Smooth muscle cell (in vitro differentiated cells): ENCODE measurements around the gene COX6B2. TPM values are rescaled to one million over a fixed set of nuclear protein-coding genes. Genes with fewer than 3 reads are reported as not detected.

ENCODE experiments used
- DNase-seq: peaks from one replicate; lab custom pipeline; 2025; ENCODE audit not compliant: unreplicated experiment; lab: John Stamatoyannopoulos, UW
- H2AFZ ChIP-seq: fragments of 200-600 bp; sonication (generic); 2 replicates; pipeline ENCODE4 v1.6.0; 2016; ENCODE audit warnings: antibody characterized with exemption, low read depth, mild to moderate bottlenecking
- H3F3A ChIP-seq: fragments of 200-600 bp; sonication (generic); 2 replicates; pipeline ENCODE4 v1.6.0; 2017; ENCODE audit warnings: antibody characterized with exemption, low read depth
- H3K27ac ChIP-seq: fragments of 200-600 bp; sonication (generic); 2 replicates; pipeline ENCODE4 v1.5.1; 2016; ENCODE audit warnings: low read depth, mild to moderate bottlenecking
- H3K27me3 ChIP-seq: fragments of 200-600 bp; sonication (generic); 2 replicates; pipeline ENCODE4 v1.6.1; 2016; ENCODE audit warnings: low read depth, mild to moderate bottlenecking
- H3K36me3 ChIP-seq: fragments of 200-600 bp; sonication (generic); 2 replicates; pipeline ENCODE4 v1.5.1; 2016; ENCODE audit warnings: low read depth
- H3K4me1 ChIP-seq: fragments of 200-600 bp; sonication (generic); 2 replicates; pipeline ENCODE4 v1.5.1; 2016; ENCODE audit warnings: low read depth
- H3K4me2 ChIP-seq: fragments of 200-600 bp; sonication (generic); 2 replicates; pipeline ENCODE4 v1.6.0; 2016; ENCODE audit warnings: mild to moderate bottlenecking
- H3K4me3 ChIP-seq: fragments of 200-600 bp; sonication (generic); 2 replicates; pipeline ENCODE4 v1.5.1; 2016; ENCODE audit warnings: mild to moderate bottlenecking
- H3K79me2 ChIP-seq: fragments of 200-600 bp; sonication (generic); 2 replicates; pipeline ENCODE4 v1.6.0; 2016; ENCODE audit warnings: low read depth, mild to moderate bottlenecking
- H3K9ac ChIP-seq: fragments of 200-600 bp; sonication (generic); 2 replicates; pipeline ENCODE4 v1.6.0; 2016; ENCODE audit warnings: low read depth
- H3K9me3 ChIP-seq: fragments of 200-600 bp; sonication (generic); replicated peaks from 2 replicates; pipeline ENCODE4 v1.5.1; 2016; ENCODE audit warnings: low read depth
- H4K20me1 ChIP-seq: fragments of 200-600 bp; sonication (generic); 2 replicates; pipeline ENCODE4 v1.6.0; 2016; ENCODE audit warnings: low read depth
- CTCF ChIP-seq: fragments of 200-600 bp; sonication (generic); IDR thresholded peaks from 2 replicates; pipeline ENCODE4 v1.5.1; 2017; ENCODE audit warnings: borderline replicate concordance, mild to moderate bottlenecking, antibody characterized with exemption; ENCODE audit not compliant: insufficient read depth, poor library complexity, severe bottlenecking
- WGBS: methylation state at CpG from one replicate; pipeline ENCODE4 v1.1.7; 2016; ENCODE audit warnings: low lambda C conversion rate; 5-methylcytosine and 5-hydroxymethylcytosine counted together
- polyA plus RNA-seq: library from polyadenylated mRNA; unstranded; fragments of >200 nt; fragmentation: Nextera tagmentation; extraction: Ambion mirVana; gene quantifications from 2 replicates; pipeline ENCODE4 v1.2.1, GENCODE V29; 2016
- total RNA-seq: library from RNA; depleted of rRNA; stranded (reverse); fragments of >200 nt; gene quantifications from 2 replicates; pipeline ENCODE4 v1.2.3, GENCODE V29; 2014

Gene COX6B2
- total and polyA plus RNA-seq, 2 experiments from 2014 or later, result 0.18 to 1.7 TPM

GRCh38 chr19:55301459-55302317 lies 52.8 kb downstream of the COX6B2 start:
- Histone ChIP-seq H3K36me3 (no peaks in the 10 kb centered on the region), H3K27ac (no peak overlapping the region), H4K20me1 (no peaks in the 10 kb centered on the region), H3K9me3 (no peaks in the 10 kb centered on the region), H2AFZ (peak overlapping the region; percentile 39), H3K79me2 (no peaks in the 10 kb centered on the region), H3K4me2 (peak overlapping the region; percentile 86), H3F3A (no peaks in the 10 kb centered on the region), H3K9ac (no peak overlapping the region), H3K27me3 (no peaks in the 10 kb centered on the region), H3K4me3 (peak overlapping the region; percentile 39), H3K4me1 (peaks cover 9% of the 10 kb centered on the region)
- 27% methylated on average over 40 of the region's 42 CpGs for WGBS
- peak; percentile 82 for DNase-seq
- peak; percentile 93 for TF ChIP-seq CTCF

- Histone ChIP-seq H3K79me2 (no peaks in the 10 kb centered on the region), H3K4me1 (peaks cover 9% of the 10 kb centered on the region), H3K9ac (no peak overlapping the region), H3K27me3 (no peaks in the 10 kb centered on the region), H3F3A (no peaks in the 10 kb centered on the region), H3K9me3 (no peaks in the 10 kb centered on the region), H3K4me2 (no peak overlapping the region), H3K27ac (no peak overlapping the region), H2AFZ (no peak overlapping the region), H3K4me3 (no peak overlapping the region), H4K20me1 (no peaks in the 10 kb centered on the region), H3K36me3 (no peaks in the 10 kb centered on the region)
- no peak for TF ChIP-seq CTCF
- WGBS, result 88% methylated on average over 15 of the region's 15 CpGs
- no peak for DNase-seq
These were observed 53.5 kb downstream of the COX6B2 start for GRCh38 chr19:55300886-55301458.

- H3K27ac ChIP-seq, result no peak overlapping the region
- no peaks in the 10 kb centered on the region for H3K9me3 ChIP-seq
- TF ChIP-seq CTCF, result no peak
- DNase-seq, result no peak
- no peak overlapping the region for H3K4me2 ChIP-seq
- no peaks in the 10 kb centered on the region for H3K36me3 ChIP-seq
- no peak overlapping the region for H3K4me3 ChIP-seq
- no peaks in the 10 kb centered on the region for H3K27me3 ChIP-seq
- no peaks in the 10 kb centered on the region for H4K20me1 ChIP-seq
- no peaks in the 10 kb centered on the region for H3K79me2 ChIP-seq
- H3K4me1 ChIP-seq, result peaks cover 9% of the 10 kb centered on the region
- WGBS, result 96% methylated on average over 10 of the region's 10 CpGs
- no peak overlapping the region for H3K9ac ChIP-seq
- no peak overlapping the region for H2AFZ ChIP-seq
- H3F3A ChIP-seq, result no peaks in the 10 kb centered on the region
These were observed 54.5 kb downstream of the COX6B2 start for GRCh38 chr19:55299991-55300390.

Other genes with a start within 250 kb of the COX6B2 start
- 16.8 and 30.5 TPM in 2 replicates for gene PPP1R12C, start 237.1 kb downstream of the COX6B2 start, total RNA-seq
- gene PPP1R12C, start 237.1 kb downstream of the COX6B2 start, polyA plus RNA-seq, result 26.1 and 32.1 TPM in 2 replicates
- gene TNNT1, start 205.5 kb downstream of the COX6B2 start, total RNA-seq, result 24.9 and 27.1 TPM in 2 replicates
- 24.5 and 54.0 TPM in 2 replicates for gene TNNT1, start 205.5 kb downstream of the COX6B2 start, polyA plus RNA-seq
- not detected in 2 replicates for gene TNNI3, start 197.0 kb downstream of the COX6B2 start, total RNA-seq
- 1.8 and 3.0 TPM in 2 replicates for gene TNNI3, start 197.0 kb downstream of the COX6B2 start, polyA plus RNA-seq
- gene DNAAF3, start 188.1 kb downstream of the COX6B2 start, total RNA-seq, result 0.76 and 1.3 TPM in 2 replicates
- 0.97 and 1.4 TPM in 2 replicates for gene DNAAF3, start 188.1 kb downstream of the COX6B2 start, polyA plus RNA-seq
- gene SYT5, start 174.4 kb downstream of the COX6B2 start, total RNA-seq, result not detected in 2 replicates
- gene SYT5, start 174.4 kb downstream of the COX6B2 start, polyA plus RNA-seq, result 0.17 TPM in 1 of 2 replicates, not detected in the other
- 0.18 and 0.31 TPM in 2 replicates for gene PTPRH, start 145.2 kb downstream of the COX6B2 start, total RNA-seq
- 0.46 TPM in 1 of 2 replicates, not detected in the other for gene PTPRH, start 145.2 kb downstream of the COX6B2 start, polyA plus RNA-seq
- 1.7 and 2.1 TPM in 2 replicates for gene TMEM86B, start 126.0 kb downstream of the COX6B2 start, total RNA-seq
- gene TMEM86B, start 126.0 kb downstream of the COX6B2 start, polyA plus RNA-seq, result 2.6 and 3.3 TPM in 2 replicates
- 26.7 and 31.1 TPM in 2 replicates for gene PPP6R1, start 95.7 kb downstream of the COX6B2 start, total RNA-seq
- 58.0 and 59.9 TPM in 2 replicates for gene PPP6R1, start 95.7 kb downstream of the COX6B2 start, polyA plus RNA-seq
- gene HSPBP1, start 74.6 kb downstream of the COX6B2 start, total RNA-seq, result 21.5 and 22.1 TPM in 2 replicates
- gene HSPBP1, start 74.6 kb downstream of the COX6B2 start, polyA plus RNA-seq, result 66.5 and 80.0 TPM in 2 replicates
- gene BRSK1, start 70.7 kb downstream of the COX6B2 start, total RNA-seq, result 5.0 and 10.4 TPM in 2 replicates
- 3.0 and 3.3 TPM in 2 replicates for gene BRSK1, start 70.7 kb downstream of the COX6B2 start, polyA plus RNA-seq
- gene TMEM150B, start 29.4 kb downstream of the COX6B2 start, total RNA-seq, result not detected in 2 replicates
- 0.22 TPM in 1 of 2 replicates, not detected in the other for gene TMEM150B, start 29.4 kb downstream of the COX6B2 start, polyA plus RNA-seq
- 12.2 and 26.1 TPM in 2 replicates for gene KMT5C, start 14.8 kb downstream of the COX6B2 start, total RNA-seq
- 23.2 and 27.2 TPM in 2 replicates for gene KMT5C, start 14.8 kb downstream of the COX6B2 start, polyA plus RNA-seq
- 0.58 TPM in 1 of 2 replicates, not detected in the other for gene GARIN5B, start 8.5 kb upstream of the COX6B2 start, total RNA-seq
- gene GARIN5B, start 8.5 kb upstream of the COX6B2 start, polyA plus RNA-seq, result 0.07 and 0.35 TPM in 2 replicates
- gene IL11, start 15.7 kb upstream of the COX6B2 start, total RNA-seq, result 36.5 and 40.1 TPM in 2 replicates
- 66.4 and 68.1 TPM in 2 replicates for gene IL11, start 15.7 kb upstream of the COX6B2 start, polyA plus RNA-seq
- not detected in 2 replicates for gene TMEM190, start 22.1 kb upstream of the COX6B2 start, total RNA-seq
- gene TMEM190, start 22.1 kb upstream of the COX6B2 start, polyA plus RNA-seq, result 8.2 and 11.1 TPM in 2 replicates
- gene TMEM238, start 29.6 kb upstream of the COX6B2 start, total RNA-seq, result 0.58 and 2.6 TPM in 2 replicates
- 3.3 and 9.3 TPM in 2 replicates for gene TMEM238, start 29.6 kb upstream of the COX6B2 start, polyA plus RNA-seq
- gene RPL28, start 31.2 kb upstream of the COX6B2 start, total RNA-seq, result 824 and 1,108 TPM in 2 replicates
- gene RPL28, start 31.2 kb upstream of the COX6B2 start, polyA plus RNA-seq, result 515 and 595 TPM in 2 replicates
- gene UBE2S, start 53.1 kb upstream of the COX6B2 start, total RNA-seq, result 34.8 and 39.9 TPM in 2 replicates
- 162 and 171 TPM in 2 replicates for gene UBE2S, start 53.1 kb upstream of the COX6B2 start, polyA plus RNA-seq
- not detected in 2 replicates for gene SHISA7, start 88.6 kb upstream of the COX6B2 start, total RNA-seq
- gene SHISA7, start 88.6 kb upstream of the COX6B2 start, polyA plus RNA-seq, result not detected in 2 replicates
- gene ISOC2, start 106.9 kb upstream of the COX6B2 start, total RNA-seq, result 47.3 and 56.5 TPM in 2 replicates
- gene ISOC2, start 106.9 kb upstream of the COX6B2 start, polyA plus RNA-seq, result 37.3 and 61.4 TPM in 2 replicates
- not detected in 2 replicates for gene C19orf85, start 110.0 kb upstream of the COX6B2 start, total RNA-seq
- gene C19orf85, start 110.0 kb upstream of the COX6B2 start, polyA plus RNA-seq, result not detected in 2 replicates
- gene ZNF628, start 121.9 kb upstream of the COX6B2 start, total RNA-seq, result 2.4 and 2.6 TPM in 2 replicates
- gene ZNF628, start 121.9 kb upstream of the COX6B2 start, polyA plus RNA-seq, result 1.3 and 2.0 TPM in 2 replicates
- gene NAT14, start 130.5 kb upstream of the COX6B2 start, total RNA-seq, result 14.3 and 17.3 TPM in 2 replicates
- gene NAT14, start 130.5 kb upstream of the COX6B2 start, polyA plus RNA-seq, result 67.5 and 72.1 TPM in 2 replicates
- gene SSC5D, start 133.7 kb upstream of the COX6B2 start, total RNA-seq, result 3.0 and 3.8 TPM in 2 replicates
- gene SSC5D, start 133.7 kb upstream of the COX6B2 start, polyA plus RNA-seq, result 11.2 and 13.6 TPM in 2 replicates
- not detected in 2 replicates for gene SBK2, start 182.4 kb upstream of the COX6B2 start, total RNA-seq
- not detected in 2 replicates for gene SBK2, start 182.4 kb upstream of the COX6B2 start, polyA plus RNA-seq
- gene SBK3, start 190.8 kb upstream of the COX6B2 start, total RNA-seq, result not detected in 2 replicates
- 0.37 TPM in 1 of 2 replicates, not detected in the other for gene SBK3, start 190.8 kb upstream of the COX6B2 start, polyA plus RNA-seq
- 4.2 TPM in 2 replicates for gene ZNF579, start 226.1 kb upstream of the COX6B2 start, total RNA-seq
- gene ZNF579, start 226.1 kb upstream of the COX6B2 start, polyA plus RNA-seq, result 15.1 and 15.8 TPM in 2 replicates
- 4.6 and 10.4 TPM in 2 replicates for gene FIZ1, start 244.8 kb upstream of the COX6B2 start, total RNA-seq
- gene FIZ1, start 244.8 kb upstream of the COX6B2 start, polyA plus RNA-seq, result 16.8 and 17.7 TPM in 2 replicates
- gene ZNF524, start 245.6 kb upstream of the COX6B2 start, total RNA-seq, result 16.3 and 20.1 TPM in 2 replicates
- gene ZNF524, start 245.6 kb upstream of the COX6B2 start, polyA plus RNA-seq, result 13.3 and 19.4 TPM in 2 replicates